Measurements from ENCODE around the gene EFNA2.

Gene EFNA2

GRCh38 chr19:1307320-1307719 lies 21.6 kb downstream of the EFNA2 start:
- TF ChIP-seq, protein P1, sequence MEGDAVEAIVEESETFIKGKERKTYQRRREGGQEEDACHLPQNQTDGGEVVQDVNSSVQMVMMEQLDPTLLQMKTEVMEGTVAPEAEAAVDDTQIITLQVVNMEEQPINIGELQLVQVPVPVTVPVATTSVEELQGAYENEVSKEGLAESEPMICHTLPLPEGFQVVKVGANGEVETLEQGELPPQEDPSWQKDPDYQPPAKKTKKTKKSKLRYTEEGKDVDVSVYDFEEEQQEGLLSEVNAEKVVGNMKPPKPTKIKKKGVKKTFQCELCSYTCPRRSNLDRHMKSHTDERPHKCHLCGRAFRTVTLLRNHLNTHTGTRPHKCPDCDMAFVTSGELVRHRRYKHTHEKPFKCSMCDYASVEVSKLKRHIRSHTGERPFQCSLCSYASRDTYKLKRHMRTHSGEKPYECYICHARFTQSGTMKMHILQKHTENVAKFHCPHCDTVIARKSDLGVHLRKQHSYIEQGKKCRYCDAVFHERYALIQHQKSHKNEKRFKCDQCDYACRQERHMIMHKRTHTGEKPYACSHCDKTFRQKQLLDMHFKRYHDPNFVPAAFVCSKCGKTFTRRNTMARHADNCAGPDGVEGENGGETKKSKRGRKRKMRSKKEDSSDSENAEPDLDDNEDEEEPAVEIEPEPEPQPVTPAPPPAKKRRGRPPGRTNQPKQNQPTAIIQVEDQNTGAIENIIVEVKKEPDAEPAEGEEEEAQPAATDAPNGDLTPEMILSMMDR (IDR thresholded peaks at IDR 0.05; ENCODE audit: extremely low read depth, missing control alignments): no peak
- no peak for DNase-seq (ENCODE audit: low spot score)

DNA sequence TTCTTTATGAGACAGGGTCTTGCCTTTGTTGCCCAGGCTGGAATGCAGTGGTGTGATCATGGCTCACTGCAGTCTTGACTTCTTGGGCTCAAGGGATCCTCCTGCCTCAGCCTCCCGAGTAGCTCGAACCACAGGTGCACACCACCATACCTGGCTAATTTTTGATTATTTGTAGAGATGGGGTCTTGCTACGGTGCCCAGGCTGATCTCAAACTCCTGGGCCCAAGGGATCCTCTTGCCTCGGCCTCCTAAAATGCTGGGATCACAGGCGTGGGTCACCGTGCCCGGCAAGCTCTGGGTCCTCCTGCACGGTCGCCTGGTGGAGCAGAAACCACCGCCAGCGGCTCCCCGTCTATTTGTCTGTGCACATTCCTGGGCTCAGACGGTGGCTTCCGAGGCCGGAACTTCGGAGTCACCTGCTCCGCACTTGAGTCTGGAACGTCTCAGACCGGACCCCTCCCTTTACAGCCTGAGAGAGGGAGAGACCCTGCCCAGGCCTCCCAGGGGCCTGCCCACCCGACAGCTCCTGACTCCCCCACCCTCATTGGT lies 22.2 kb downstream of the EFNA2 start:
- no peak for DNase-seq (ENCODE audit: low spot score)
- TF ChIP-seq, protein P1 (IDR thresholded peaks at IDR 0.05; ENCODE audit: extremely low read depth, missing control alignments): no peak

GRCh38 chr19:1308718-1309117 lies 23.0 kb downstream of the EFNA2 start:
- DNase-seq (ENCODE audit: low spot score): no peak
- TF ChIP-seq, protein P1 (IDR thresholded peaks at IDR 0.05; ENCODE audit: extremely low read depth, missing control alignments): no peak

DNA sequence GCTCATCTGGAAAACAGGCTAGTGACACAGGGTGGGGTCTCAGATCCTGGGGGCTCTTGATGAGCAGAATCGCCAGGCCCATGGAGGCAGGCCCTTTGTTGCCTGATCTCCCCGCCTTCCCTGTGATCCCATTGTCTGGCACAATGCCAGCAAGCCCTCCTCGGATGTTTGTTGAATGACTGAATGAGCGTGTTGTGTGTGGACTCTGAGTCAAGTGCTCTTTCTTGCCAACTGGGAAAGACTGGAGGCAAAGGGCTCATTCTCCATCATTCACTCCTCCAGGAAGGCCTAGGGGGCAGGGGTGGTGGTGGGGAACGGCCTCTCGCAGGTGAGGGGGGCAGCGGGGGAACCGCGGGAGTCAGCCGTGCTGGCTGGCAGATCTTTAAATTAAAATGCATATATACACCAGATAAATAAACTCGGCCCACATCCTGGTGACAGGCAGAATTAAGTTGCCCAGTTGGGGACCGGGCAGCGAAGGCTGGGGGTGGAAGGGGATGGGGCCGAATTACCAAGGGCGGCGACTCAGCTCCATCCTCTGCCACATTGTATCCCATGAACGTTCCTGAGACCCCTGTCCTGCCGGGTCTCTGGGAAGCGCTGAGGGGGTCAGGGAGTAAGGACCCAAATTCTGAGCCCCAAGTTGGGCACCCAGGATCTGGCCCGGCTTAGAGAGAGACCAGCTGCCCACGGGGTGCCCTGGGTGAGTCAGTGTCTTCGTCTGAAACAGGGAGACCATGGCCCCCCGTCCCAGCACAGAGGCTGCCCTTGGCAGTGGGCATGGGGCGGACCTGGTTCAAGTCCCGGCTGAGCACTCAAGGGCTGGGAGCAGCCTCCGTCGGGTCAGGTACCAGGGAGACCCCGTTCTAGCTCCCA lies 24.5 kb downstream of the EFNA2 start:
- no peak for DNase-seq (ENCODE audit: low spot score)
- TF ChIP-seq, protein P1 (IDR thresholded peaks at IDR 0.05; ENCODE audit: extremely low read depth, missing control alignments): no peak

- TF ChIP-seq, protein P1 (IDR thresholded peaks at IDR 0.05; ENCODE audit: extremely low read depth, missing control alignments): no peak
- DNase-seq (ENCODE audit: low spot score): no peak
These were observed 25.1 kb downstream of the EFNA2 start for GRCh38 chr19:1310853-1311180.

DNA sequence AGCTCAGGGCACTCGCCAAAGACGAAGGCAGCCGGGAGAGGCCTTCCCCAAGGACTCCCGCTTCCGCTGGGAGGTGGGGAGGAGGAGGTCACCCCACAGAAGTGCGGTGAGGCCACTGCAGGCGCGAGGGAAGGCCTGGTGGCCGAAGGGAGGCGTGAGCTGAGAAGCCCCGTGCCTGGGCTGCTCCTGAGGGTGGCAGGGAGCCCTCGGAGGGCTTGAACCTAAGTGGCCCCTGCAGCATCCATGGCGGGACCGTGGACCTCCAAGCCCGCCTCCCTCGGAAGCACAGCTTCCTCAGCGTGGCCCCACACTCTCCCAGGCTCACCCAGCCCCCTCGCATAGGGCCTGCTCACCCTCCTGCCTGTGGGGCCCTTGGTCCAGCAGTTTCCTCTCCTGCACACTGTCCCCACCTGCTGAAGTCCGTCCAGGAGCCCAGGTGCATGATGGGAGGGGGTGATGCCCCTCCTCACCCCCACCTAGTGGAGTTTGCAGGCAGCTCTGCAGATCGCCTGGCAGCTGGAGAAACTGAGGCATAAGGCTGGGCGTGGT lies 25.9 kb downstream of the EFNA2 start:
- TF ChIP-seq, protein P1 (IDR thresholded peaks at IDR 0.05; ENCODE audit: extremely low read depth, missing control alignments): no peak
- DNase-seq (ENCODE audit: low spot score): no peak
